HG03575 (cell line): ENCODE data around the gene AEN.

ENCODE experiments used
- ATAC-seq: cut with Tn5 transposase; IDR thresholded peaks from one replicate; pipeline ENCODE4 v1.9.1; 2021; ENCODE audit not compliant: unreplicated experiment, insufficient number of reproducible peaks, low FRiP score; ENCODE audit errors: extremely low read depth

The AEN gene

DNA sequence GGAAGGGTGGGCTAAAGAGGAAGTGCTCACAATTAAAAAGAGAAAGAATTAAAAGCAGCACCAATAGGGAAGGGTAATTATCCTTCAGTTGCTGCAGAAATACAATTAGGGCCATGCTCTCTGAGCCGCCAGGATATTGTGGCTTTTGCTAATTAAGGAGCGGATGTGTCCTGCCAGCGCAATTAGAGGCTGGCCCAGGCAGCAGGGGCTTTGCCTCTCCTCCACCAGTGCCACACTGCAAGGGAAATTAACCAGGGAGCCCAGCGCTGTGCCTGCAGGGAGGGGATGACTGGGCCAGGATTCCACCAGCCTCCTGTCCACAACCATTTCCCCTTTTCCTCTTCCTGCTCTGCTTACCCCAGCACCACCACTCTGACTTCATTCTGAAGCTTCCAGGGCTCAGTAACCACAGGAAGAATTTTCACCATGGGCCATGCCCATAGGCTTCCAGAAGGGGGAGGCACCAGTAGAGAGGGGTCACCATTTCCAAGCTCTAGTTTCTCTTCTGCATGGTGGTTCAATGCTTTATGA lies 10.4 kb upstream of the AEN start:
- no peak for ATAC-seq

DNA sequence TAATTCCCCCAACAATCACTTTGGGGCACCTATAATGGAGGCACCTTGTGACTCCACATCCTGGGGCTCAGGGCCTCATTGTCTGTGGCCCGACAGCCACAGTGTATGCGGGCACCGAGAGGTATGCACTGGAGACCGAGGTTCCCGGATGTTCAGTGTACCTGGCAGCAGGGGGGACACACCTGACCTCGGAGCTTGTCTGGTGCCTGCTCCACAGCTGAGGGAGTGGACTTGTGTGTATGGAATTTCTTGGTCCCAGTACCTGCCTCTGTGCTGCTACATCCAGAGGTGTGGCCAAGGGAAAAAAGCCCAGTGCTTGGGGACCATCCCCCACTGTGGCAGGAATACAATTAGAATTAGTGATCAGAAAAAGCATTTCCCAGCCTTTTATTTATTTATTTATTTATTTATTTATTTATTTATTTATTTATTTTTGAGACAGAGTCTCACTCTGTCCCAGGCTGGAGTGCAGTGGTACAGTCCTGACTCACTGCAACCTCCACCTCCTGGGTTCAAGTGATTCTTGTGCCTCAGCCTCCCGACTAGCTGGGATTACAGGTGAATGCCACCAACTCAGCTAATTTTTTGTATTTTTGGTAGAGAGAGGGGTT lies 8.8 kb upstream of the AEN start:
- no peak for ATAC-seq

DNA sequence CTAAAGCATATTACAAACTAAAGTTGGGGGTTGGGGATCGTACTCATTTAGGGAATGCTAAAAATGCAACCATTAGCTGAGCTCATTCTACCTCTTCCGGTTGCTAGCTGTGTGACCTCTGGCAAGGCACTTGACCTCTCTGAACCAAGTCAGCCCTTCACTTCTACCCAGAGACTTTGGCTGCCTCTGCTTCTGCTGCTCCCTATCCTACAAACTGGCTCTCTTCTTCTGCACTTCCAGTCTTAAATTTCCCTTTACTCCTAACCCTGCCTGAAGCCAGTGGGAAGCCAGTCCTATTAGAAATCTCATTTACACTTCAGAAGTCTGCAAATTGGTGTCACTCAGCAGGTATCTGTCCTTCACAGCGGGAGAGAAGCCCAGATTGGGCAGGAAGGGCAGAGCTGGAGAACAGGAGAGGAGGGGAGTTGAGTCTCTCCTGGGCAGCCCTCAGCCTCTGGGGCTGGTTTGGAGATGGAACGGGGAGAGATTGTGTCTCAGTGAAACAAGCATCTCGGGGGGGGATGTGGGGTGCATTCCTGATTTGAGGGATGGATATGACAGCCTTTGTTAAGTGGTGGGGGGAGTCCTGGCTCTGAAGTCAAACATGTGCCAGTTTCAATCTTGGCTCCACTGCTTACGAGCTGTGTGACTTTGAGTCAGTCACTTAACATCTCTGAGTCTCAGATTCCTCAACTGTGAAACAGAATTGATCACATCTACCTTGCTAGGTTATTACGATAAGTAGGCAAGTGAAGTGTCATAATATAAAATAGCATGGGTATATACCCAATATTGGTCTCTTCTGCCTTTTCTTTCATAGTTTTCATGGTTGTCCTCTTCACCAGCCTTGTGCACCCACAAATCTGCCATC lies 7.8 kb upstream of the AEN start:
- ATAC-seq = no peak

DNA sequence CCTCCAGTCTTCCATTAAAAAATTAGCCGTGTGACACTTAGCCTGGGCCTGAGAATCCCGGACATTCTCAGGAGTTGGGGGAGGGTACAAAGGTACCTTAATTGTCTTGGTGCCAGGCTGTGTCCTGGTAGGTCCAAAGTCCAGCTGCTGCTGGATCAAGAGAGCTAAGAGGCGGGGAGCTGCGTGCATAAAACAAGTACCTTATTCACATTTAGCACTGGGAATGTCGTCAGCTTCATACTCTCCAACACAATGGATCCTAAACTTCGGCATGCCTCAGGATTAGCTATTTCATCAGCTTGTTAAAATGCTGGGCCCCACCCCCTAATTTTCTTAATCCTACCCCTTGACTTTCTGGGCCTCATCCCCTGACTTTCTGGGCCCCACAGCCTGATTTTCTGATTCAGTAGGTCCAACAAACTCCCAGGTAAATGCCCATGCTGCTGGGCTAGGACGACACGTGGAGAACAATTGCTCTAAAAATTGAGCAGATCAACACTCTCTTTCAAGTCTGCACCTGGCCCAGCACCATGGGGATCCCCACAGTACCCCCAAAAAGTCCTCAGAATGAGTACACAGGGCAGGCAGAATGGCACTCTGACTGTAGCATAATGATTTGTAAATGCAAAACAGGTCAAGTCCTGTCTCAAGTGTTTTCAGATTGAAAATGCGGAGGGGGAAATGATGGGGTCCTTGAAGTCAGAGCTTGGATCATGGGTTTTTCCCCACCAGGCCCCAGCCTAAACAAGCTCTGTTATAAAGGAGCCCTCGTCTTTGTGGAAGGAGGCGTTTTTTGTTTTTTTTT lies 5.6 kb upstream of the AEN start:
- ATAC-seq = no peak

DNA sequence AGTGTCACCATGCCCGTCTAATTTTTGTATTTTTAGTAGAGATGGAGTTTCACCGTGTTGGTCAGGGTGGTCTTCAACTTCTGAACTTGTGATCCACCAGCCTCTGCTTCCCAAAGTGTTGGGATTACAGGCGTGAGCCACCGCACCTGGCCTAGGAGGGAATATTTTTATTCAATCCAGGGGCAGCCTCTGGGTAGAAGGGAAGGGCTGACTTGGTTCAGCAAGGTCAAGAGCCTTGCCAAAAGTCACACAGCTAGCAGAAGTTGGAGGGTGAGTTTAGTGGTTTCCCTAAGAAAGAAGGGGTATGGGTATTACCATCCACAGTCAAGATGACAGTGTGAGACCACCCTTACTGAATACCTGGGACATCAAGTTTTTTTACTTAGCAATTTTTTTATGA lies 4.9 kb upstream of the AEN start:
- no peak for ATAC-seq

DNA sequence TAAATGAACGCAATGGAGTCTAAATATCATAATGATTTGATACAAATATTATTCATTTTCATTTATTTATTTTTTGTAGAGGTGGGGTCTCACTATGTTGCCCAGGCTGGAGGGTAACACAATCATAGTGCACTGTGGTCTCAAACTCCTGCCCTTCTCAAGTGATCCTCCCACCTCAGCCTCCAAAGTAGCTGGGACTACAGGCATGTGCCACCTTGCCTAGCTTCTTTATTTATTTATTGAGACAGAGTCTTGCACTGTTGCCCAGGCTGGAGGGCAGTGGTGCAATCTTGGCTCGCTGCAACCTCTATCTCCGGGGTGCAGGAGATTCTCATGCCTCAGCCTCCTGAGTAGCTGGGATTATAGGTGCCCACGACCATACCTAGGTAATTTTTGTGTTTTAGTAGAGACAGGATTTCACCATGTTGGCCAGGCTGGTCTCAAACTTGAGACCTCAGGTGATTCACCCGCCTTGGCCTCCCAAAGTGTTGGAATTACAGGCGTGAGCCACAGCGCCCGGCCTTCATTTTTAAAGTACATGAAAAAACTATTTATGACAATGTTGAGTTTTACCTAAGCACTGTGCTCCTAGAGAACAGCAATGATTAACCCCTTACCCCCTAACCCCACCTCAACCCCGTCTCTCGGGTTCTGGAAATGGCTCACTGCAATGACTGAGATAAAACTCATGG lies 4.0 kb upstream of the AEN start:
- no peak for ATAC-seq

DNA sequence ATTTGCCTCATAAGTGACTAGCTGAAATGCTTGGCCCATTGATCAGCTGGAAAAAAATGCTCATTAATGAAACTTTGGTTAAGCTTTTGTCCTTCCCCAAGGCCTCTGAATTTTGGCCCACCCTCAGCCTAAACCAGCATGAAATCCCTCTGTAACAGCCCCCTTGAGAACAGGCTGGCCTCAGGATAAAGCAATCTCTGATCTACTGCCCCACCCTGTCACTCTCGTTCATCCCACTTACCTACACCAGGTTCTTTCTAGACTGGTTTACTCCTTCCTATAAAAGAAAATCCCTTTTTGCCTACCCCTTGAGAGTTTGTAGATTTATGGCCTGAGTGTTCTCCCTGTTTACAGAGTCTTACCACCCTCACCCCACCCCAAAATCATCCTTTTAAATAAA lies 3.4 kb upstream of the AEN start:
- ATAC-seq = no peak

DNA sequence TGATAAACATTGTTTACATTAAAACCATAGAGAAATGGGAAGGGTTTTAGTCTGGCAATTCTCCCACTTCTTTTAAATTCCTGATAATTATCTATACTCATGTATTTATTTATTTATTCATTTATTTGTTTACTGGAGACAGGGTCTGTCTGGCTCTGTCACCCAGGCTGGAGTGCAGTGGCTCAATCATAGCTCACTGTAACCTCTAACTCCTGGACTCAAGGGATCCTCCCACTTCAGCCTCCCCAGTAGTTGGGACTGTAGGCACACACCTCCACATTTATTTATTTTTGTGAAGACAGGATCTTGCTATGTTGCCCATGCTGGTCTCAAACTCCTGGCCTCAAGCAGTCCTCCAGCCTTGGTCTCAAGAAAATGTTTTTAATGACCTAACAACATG lies 2.5 kb upstream of the AEN start:
- ATAC-seq = no peak

DNA sequence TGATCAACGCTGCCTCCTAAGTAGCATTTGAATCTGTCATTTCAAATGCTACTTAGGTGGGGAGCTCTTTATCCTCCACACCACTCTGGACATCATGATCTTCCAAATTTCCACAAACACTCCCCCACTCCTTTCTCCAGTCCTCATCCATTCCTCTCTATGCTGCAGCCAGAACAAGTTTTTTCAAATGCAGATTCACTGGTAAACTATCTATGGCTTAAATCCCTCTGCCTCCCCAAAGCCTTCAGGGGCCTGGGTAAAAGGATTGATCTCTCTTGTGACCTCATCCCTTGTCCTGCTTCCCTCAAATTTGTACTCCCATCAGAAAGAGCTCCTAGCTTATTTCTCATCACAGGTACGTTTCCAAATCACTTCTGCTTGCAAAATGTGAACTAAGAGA lies 1.3 kb upstream of the AEN start:
- ATAC-seq = no peak

DNA sequence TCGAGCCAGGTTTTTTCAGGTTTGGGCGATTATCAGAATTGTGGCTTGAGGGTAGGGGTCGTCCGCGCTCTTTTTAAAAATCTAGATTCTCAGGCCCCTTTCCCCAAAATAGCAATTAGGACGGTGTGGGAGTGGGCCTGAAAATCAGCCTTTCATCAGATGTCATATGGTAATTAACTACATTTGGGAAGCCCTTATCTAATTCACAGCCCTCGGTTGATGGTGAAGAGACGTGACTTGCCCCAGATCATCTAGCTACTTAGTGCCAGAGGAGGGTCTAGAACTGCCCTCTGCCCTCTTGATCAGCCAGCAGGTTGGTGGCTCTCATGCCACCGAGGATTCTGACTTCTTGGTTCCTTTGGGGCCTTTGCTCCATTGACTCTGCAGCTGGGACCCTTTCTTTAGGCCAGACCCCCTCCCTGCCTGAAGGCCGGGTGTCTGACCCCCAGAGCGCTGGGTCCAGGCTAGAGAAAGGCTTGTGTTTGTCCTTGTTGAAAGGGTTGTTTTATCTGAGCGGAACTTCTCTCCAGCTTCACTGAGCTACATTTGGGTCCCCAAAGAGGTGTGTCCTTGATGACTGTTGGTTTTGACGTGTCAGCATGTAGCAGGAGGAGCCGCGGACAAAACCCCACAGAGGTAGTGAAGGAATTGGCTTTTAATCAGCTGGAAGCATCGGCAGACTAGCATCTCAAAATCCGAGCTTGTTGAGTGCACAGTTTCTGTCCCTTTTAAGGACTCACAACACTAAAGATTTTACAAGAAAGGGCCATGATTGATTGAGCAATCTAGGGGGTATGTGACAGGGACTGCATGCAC lies 857 bp downstream of the AEN start:
- ATAC-seq = no peak

DNA sequence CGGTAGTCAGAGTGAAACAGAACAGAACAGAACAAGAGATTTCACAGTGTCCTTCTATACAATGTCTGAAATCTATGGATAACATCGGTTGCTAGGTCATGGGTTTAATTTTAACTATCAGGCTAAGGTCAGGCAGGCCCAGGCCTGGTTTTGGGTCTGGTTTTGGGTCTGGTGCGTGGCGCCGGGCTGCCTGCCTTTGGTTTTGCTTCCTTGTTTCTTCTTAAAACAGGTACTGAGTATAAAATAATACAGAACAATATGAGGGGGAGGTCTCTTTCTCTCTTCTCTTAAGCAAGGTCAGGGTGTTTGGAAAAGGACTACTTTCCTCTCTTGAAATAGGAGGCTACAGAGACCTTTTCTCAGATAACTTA lies 1.4 kb downstream of the AEN start:
- ATAC-seq = no peak

DNA sequence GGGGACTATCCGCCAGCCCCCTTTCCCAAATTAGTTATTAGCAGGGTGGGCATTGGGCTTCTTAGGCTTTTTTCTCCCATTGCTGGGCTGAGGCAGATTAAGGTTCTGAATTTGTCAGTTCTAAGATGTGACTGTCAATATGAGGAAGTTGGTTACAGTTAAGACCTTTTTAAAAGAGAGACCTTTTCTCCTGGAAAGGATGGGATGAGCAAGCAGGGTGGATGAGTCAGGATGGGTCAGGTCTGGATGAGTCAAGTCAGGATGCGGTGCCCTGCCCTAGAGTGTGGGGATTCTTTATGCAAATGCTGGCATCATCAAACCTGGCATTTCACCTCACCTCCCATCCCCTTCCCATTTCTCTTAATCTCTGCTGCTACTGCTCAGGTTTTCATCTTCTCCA lies 1.9 kb downstream of the AEN start:
- no peak for ATAC-seq

DNA sequence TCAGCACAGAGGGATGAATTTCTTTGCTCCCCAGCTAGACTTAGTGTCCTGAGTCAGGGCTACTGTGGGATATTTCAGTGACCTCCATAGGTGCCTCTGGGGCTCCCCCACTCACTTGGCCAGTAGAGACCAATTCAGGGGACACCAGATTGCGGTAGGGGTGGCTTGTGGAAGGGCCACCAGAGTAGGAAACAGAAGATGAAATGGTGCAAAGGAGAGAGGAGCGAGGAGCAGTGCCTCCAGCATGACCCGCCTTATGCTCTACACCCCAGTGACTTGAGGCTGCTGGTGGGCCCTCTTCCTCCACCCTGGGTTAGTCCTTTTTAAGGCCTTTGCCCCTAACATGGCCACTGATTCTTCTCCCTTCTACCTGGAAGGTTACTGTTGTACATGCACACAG lies 2.5 kb downstream of the AEN start:
- no peak for ATAC-seq

DNA sequence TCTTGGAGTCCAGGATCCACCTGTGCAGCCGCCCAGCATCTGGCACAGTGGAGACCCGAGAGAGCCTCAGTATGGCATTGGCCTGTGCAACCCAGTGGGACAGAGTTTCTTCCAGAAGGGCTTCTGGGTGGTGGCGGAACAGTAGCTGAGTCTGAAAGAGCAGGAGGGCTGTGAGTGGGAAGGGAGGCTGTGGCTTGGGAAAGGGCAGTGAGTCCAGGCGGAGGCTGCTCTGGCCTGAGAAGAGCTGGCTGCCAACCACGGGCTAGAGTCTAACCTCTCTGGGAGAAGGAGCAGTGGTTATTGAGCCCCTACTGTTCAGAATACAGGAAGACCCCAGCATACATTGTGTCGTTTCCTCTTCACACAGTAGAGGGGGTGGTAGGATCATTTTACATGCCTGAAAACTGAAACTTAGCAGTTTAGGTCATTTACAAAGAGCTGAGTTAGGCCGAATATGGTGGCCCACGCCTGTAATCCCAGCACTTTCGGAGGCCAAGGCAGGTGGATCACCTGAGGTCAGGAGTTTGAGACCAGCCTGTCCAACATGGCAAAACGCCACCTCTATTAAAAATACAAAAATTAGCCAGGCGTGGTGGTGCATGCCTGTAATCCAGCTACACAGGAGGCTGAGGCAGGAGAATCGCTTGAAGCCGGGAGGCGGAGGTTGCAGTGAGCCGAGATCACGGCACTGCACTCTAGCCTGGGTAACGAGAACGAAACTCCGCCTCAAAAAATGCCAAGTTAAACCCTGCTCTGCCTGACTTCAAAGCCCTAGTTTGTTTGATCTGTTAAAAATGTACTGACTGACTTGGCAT lies 3.2 kb downstream of the AEN start:
- ATAC-seq = no peak

DNA sequence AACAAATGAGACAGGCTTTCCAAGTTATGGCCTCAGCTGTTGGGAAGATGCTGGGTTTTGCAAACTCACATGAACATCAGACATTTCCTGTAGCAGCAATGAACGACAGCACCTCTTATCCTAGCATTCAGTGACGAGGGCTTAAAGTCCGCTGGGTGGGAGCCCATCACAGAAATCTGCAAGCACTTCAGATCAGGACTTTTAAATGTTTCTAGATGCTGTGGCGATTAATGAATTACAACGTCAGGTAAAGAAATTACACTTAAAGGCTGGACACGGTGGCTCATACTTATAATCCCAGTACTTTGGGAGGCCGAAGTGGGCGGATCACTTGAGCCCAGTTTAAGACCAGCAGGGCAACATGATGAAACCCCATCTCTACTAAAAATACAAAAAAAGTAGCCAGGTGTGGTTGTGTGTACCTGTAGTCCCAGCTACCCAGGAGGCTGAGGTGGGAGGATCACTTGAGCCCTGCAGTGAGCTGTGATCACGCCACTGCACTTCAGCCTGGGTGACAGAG lies 3.9 kb downstream of the AEN start:
- no peak for ATAC-seq

DNA sequence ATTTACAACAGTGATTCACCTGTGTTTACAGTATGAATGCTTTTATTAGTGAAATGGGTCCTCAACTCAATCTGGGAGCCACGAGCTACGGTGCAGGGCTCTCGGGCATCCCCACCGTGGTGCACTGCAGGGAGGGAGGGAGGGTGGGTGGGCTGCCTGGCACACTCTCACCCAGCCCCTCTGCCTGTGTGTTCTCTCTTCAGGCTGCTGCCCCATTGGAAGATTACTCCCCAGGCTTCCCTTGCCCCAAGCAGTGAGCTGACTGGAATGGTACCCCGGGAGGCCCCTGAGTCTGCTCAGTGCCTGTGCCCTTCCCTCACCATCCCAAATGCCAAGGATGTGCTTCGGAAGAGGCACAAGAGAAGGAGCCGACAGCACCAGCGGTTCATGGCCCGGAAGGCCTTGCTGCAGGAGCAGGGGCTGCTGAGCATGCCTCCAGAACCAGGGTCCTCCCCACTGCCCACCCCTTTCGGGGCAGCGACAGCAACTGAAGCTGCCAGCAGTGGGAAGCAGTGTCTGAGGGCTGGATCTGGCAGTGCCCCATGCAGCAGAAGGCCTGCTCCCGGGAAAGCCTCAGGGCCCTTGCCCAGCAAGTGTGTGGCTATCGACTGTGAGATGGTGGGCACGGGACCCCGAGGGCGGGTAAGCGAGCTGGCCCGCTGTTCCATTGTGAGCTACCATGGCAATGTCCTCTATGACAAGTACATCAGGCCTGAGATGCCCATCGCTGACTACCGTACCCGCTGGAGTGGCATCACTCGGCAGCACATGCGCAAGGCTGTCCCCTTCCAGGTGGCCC lies 5.0 kb downstream of the AEN start:
- ATAC-seq = no peak

DNA sequence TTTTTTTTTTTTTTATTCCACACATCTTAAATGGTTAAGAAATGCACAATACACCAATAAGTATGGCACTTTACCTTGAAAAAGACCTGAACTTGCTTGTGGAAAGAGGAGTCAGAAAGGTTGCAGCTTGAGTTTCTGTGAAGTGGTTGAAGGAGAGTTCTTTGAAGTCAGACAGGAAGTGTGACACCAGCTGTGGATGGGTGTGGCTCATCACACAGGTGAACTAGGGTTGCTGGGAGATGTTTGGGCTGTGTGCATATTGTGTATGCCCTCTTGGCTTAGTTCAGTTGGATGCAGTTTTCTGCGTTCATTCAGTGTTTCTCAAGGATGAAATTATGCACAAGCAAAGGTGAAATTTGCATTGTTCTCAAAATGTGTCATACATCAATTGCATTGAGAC lies 6.3 kb downstream of the AEN start:
- no peak for ATAC-seq
